Hepatocyte (in vitro differentiated cells): Measurements from ENCODE around the gene AFAP1.

Experiments
- CTCF ChIP-seq: fragments of 200-600 bp; sonication (generic); IDR thresholded peaks from 2 replicates; pipeline ENCODE4 v1.5.1; 2016; ENCODE audit warnings: antibody characterized with exemption, mild to moderate bottlenecking; ENCODE audit not compliant: poor library complexity
- EZH2 ChIP-seq: fragments of 200-600 bp; sonication (generic); IDR thresholded peaks from 2 replicates; pipeline ENCODE4 v1.6.1; 2016; ENCODE audit warnings: antibody characterized with exemption, mild to moderate bottlenecking, borderline replicate concordance
- EZH2phosphoT487 ChIP-seq: fragments of 200-600 bp; sonication (generic); IDR thresholded peaks from one replicate; pipeline ENCODE4 v1.6.1; 2018; ENCODE audit warnings: antibody characterized with exemption, mild to moderate bottlenecking, low read depth, moderate library complexity; ENCODE audit not compliant: unreplicated experiment, severe bottlenecking

GRCh38 chr4:7947927-7948326, 8.3 kb upstream of the AFAP1 start:
- TF ChIP-seq EZH2phosphoT487, result no peak
- TF ChIP-seq CTCF, result no peak
- no peak for TF ChIP-seq EZH2
